K562 (cell line): ENCODE data around the gene CSDE1. TPM values are rescaled to one million over a fixed set of nuclear protein-coding genes. Genes with fewer than 3 reads are reported as not detected.
A peak's percentile ranks its signal among the peaks of the same experiment; 100 is the strongest.

Source experiments
- ATF7 ChIP-seq: fragments of 450-650 bp; IDR thresholded peaks from 2 replicates; pipeline ENCODE4 v1.7.1; 2014; ENCODE audit warnings: mild to moderate bottlenecking, moderate library complexity
- CBX5 ChIP-seq: IDR thresholded peaks from 2 replicates; pipeline ENCODE4 v1.6.1; 2014; ENCODE audit warnings: low read depth, borderline replicate concordance
- CC2D1A ChIP-seq: fragments of 450-650 bp; IDR thresholded peaks from 2 replicates; pipeline ENCODE4 v1.6.1; 2017; ENCODE audit warnings: mild to moderate bottlenecking
- COPS2 ChIP-seq: fragments of 450-650 bp; conservative IDR thresholded peaks from 2 replicates; pipeline ENCODE4 v1.6.1; 2016; ENCODE audit warnings: mild to moderate bottlenecking, moderate library complexity
- CTBP1 ChIP-seq: fragments of 450-650 bp; IDR thresholded peaks from 2 replicates; pipeline ENCODE4 v1.6.1; 2016; ENCODE audit warnings: borderline replicate concordance
- FOXK2 ChIP-seq, 2 experiments: fragments of 450-650 bp; IDR thresholded peaks in 1 of 2; conservative IDR thresholded peaks in 1 of 2; 2 replicates each; pipeline ENCODE4 v1.6.1; 2016; ENCODE audit warnings: low read depth in 2 of 2, mild to moderate bottlenecking in 1 of 2
- GABPA ChIP-seq: fragments of 200-800 bp; sonication (Bioruptor generic); conservative IDR thresholded peaks from 2 replicates; pipeline ENCODE4 v1.6.1; 2016; ENCODE audit warnings: low read depth, missing genetic modification characterization, missing compliant biosample characterization
- GATA2 ChIP-seq: sonication (generic); formaldehyde crosslinking; IDR thresholded peaks from 2 replicates; pipeline ENCODE4 v1.4.0; 2020; ENCODE audit warnings: mild to moderate bottlenecking, missing genetic modification reagents
- HDAC2 ChIP-seq: fragments of 450-650 bp; IDR thresholded peaks from 2 replicates; pipeline ENCODE4 v1.6.1; 2016; ENCODE audit warnings: mild to moderate bottlenecking
- JUNB ChIP-seq: fragments of 450-650 bp; formaldehyde crosslinking; conservative IDR thresholded peaks from 2 replicates; pipeline ENCODE4 v1.4.0; 2020; ENCODE audit warnings: mild to moderate bottlenecking
- KAT8 ChIP-seq: fragments of 450-650 bp; IDR thresholded peaks from 2 replicates; pipeline ENCODE4 v1.6.1; 2016; ENCODE audit warnings: low read depth, mild to moderate bottlenecking
- LEF1 ChIP-seq: fragments of 450-650 bp; IDR thresholded peaks from 2 replicates; pipeline ENCODE4 v1.6.1; 2016; ENCODE audit warnings: mild to moderate bottlenecking
- NBN ChIP-seq: fragments of 450-650 bp; IDR thresholded peaks from 2 replicates; pipeline ENCODE4 v1.6.1; 2016; ENCODE audit warnings: low read depth, mild to moderate bottlenecking
- NFE2L1 ChIP-seq: fragments of 450-650 bp; IDR thresholded peaks from 2 replicates; pipeline ENCODE4 v1.6.1; 2016; ENCODE audit warnings: missing genetic modification characterization, low read depth, mild to moderate bottlenecking, missing compliant biosample characterization, moderate library complexity, borderline replicate concordance
- NFIX ChIP-seq: fragments of 250-450 bp; sonication (Bioruptor Pico); IDR thresholded peaks from 2 replicates; pipeline ENCODE4 v1.4.0; 2020; ENCODE audit warnings: low read depth, mild to moderate bottlenecking, moderate library complexity
- NR2F6 ChIP-seq: fragments of 450-650 bp; formaldehyde crosslinking; IDR thresholded peaks from 2 replicates; pipeline ENCODE4 v1.4.0; 2020; ENCODE audit warnings: mild to moderate bottlenecking
- NR4A1 ChIP-seq, 2 experiments: fragments of 250-450 bp in 1 of 2; fragments of 450-650 bp in 1 of 2; sonication (Bioruptor Pico) in 1 of 2; IDR thresholded peaks; 2 replicates each; pipeline versions ENCODE4 v1.4.0 to v1.6.1; 2016 to 2020; ENCODE audit warnings: mild to moderate bottlenecking in 2 of 2, missing compliant biosample characterization in 1 of 2, missing genetic modification characterization in 1 of 2, moderate library complexity in 1 of 2
- POLR2AphosphoS2 ChIP-seq: IDR thresholded peaks from 2 replicates; pipeline ENCODE4 v1.6.1; 2012; ENCODE audit warnings: low read length, improper control_type of control experiment
- RBM15 ChIP-seq: fragments of 200-400 bp; formaldehyde crosslinking; IDR thresholded peaks from 2 replicates; pipeline ENCODE4 v1.6.1; 2018; ENCODE audit warnings: mild to moderate bottlenecking, low read length, moderate library complexity; ENCODE audit not compliant: insufficient read depth
- RNF2 ChIP-seq: sonication (generic); IDR thresholded peaks from 2 replicates; pipeline ENCODE4 v1.6.1; 2016
- RUNX1 ChIP-seq: sonication (generic); IDR thresholded peaks from 2 replicates; pipeline ENCODE4 v1.6.1; 2016; ENCODE audit warnings: antibody characterized with exemption, low read depth
- SNRNP70 ChIP-seq: fragments of 200-400 bp; formaldehyde crosslinking; optimal IDR thresholded peaks from 2 replicates; pipeline ENCODE3; 2017; ENCODE audit warnings: low read depth, low read length
- SREBF1 ChIP-seq: fragments of 150-350 bp; IDR thresholded peaks from 2 replicates; pipeline ENCODE4 v1.6.1; 2014; ENCODE audit warnings: antibody characterized with exemption, low read depth, low read length, borderline replicate concordance
- STAT5A ChIP-seq: IDR thresholded peaks from 2 replicates; pipeline ENCODE4 v1.6.1; 2012; ENCODE audit warnings: low read length, inconsistent platforms, borderline replicate concordance
- TAF9B ChIP-seq: fragments of 450-650 bp; IDR thresholded peaks from 2 replicates; pipeline ENCODE4 v1.6.1; 2018; ENCODE audit warnings: mild to moderate bottlenecking; ENCODE audit not compliant: partially characterized antibody
- TEAD1 ChIP-seq, 2 experiments: fragments of 450-650 bp in 1 of 2; sonication (generic) in 1 of 2; formaldehyde crosslinking; IDR thresholded peaks; 2 replicates each; pipeline versions ENCODE4 v1.4.0 to v1.8.0; 2020 to 2022; ENCODE audit warnings: mild to moderate bottlenecking in 2 of 2, missing genetic modification reagents in 1 of 2
- U2AF2 ChIP-seq: fragments of 200-400 bp; formaldehyde crosslinking; optimal IDR thresholded peaks from 2 replicates; pipeline ENCODE3; 2017; ENCODE audit warnings: low read depth, mild to moderate bottlenecking, low read length
- ZC3H11A ChIP-seq: IDR thresholded peaks from 2 replicates; pipeline ENCODE4 v1.6.1; 2012; ENCODE audit warnings: low read depth, low read length, improper control_type of control experiment
- ZNF124 ChIP-seq: sonication (generic); formaldehyde crosslinking; IDR thresholded peaks from 2 replicates; pipeline ENCODE4 v1.8.1; 2022; ENCODE audit warnings: missing genetic modification reagents
- ZNF764 ChIP-seq: fragments of 250-450 bp; sonication (Bioruptor Pico); IDR thresholded peaks from 2 replicates; pipeline ENCODE4 v1.4.0; 2020; ENCODE audit warnings: low read depth, mild to moderate bottlenecking, moderate library complexity
- ZSCAN32 ChIP-seq: fragments of 450-650 bp; formaldehyde crosslinking; IDR thresholded peaks from 2 replicates; pipeline ENCODE4 v1.4.0; 2020; ENCODE audit warnings: mild to moderate bottlenecking, moderate library complexity
- polyA plus RNA-seq, 8 experiments: library from polyadenylated mRNA; depleted of rRNA in 4 of 8; stranded (reverse) in 5 of 8; unstranded in 3 of 8; fragments of >200 nt; fragmentation: Nextera tagmentation in 2 of 8; fragmentation: Illumina TruSeq in 1 of 8; extraction: Ambion mirVana in 2 of 8; extraction: Trizol in 1 of 8; gene quantifications; 2 replicates each; pipeline versions ENCODE4 v1.2.1 to v1.2.3, GENCODE V29; 2011 to 2014; ENCODE audit warnings: inconsistent platforms in 1 of 8, missing spikeins in 1 of 8
- total RNA-seq, 7 experiments: library from RNA; depleted of rRNA in 6 of 7; stranded (reverse); fragments of >200 nt in 6 of 7; fragmentation: Illumina TruSeq in 2 of 7; extraction: Trizol in 2 of 7; gene quantifications; 2 replicates each; pipeline versions ENCODE4 v1.2.1 to v1.2.3, GENCODE V29; 2011 to 2021; ENCODE audit warnings: low replicate concordance in 1 of 7
- TF ChIP-seq, protein P1 (sequence below): sonication (generic); formaldehyde crosslinking; IDR thresholded peaks from 2 replicates; pipeline ENCODE4 v1.8.0; 2022; ENCODE audit warnings: mild to moderate bottlenecking, missing genetic modification reagents

Gene CSDE1
- total and polyA plus RNA-seq, 9 of the 15 experiments (the other 6 are each of a cell fraction or from before 2014, with no cell fraction given): 174 to 538 (median 403) TPM

DNA sequence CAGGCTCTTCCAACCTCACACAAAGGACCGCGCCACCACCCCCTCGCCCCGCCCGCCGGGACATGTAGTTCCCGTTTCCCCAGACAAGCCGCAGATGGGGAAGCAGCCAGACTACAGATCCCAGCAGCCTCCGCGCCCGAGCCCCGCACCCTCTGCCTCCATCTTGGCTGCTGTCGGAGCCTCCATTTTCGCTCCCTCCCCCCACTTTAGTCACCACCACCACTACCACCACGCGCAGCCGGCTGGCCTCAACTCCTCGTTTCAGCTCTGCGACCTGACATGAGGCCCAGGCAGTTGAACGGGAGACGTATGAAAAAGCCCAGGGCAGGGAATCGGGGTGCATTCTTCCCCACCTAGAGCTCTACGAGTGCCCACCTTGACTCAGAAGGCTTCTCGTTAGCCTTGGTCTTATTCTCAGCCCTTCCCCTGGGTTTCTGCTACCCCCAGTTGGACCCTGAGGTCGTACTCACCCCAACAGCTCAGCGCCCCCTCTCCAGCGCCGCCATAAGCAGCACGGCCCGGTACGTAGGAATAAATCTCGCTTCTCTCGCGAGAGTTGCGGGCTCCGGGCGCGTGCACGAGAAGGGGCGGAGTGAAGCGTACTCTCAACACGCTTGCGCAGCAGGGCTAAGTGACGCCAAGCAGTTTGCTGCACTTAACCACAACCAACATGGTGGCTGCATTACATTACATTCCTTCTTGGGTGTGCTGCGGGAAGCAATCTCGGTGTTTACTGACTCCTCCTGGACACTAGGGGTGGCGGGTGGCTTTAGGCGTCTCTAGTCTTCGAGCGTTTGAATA, at the start of gene CSDE1 (continued):
- TF ChIP-seq RBM15 (no peak), NBN (peak; percentile 82; the same call in 1 of the 2 replicates), ZNF764 (peak; percentile 96), JUNB (no peak), ZC3H11A (peak; percentile 81; the same call in 1 of the 2 replicates), ATF7 (peak; percentile 90), NR2F6 (0 out of 2 replicates have a peak, but pooled peaks have one; percentile 82), NFIX (CRISPR knock-in tag) (no peak; the same call in 1 of the 2 replicates), RUNX1 (peak; percentile 86), POLR2AphosphoS2 (peak; percentile 82; the same call in 1 of the 2 replicates), KAT8 (peak; percentile 93), TAF9B (peak; percentile 98), CTBP1 (peak; percentile 69), RNF2 (no peak), CC2D1A (peak; percentile 81), NFE2L1 (tag) (no peak), ZNF124 (CRISPR knock-in tag) (no peak), SREBF1 (0 out of 2 replicates have a peak, but pooled peaks have one; percentile 25), NR4A1 (CRISPR knock-in tag; IDR thresholded peaks at IDR 0.05) (peak; percentile 88; the same call in 1 of the 2 replicates), NR4A1 (tag; IDR thresholded peaks at IDR 0.05) (peak; percentile 88), LEF1 (peak; percentile 37; the same call in 1 of the 2 replicates), HDAC2 (peak; percentile 35), ZSCAN32 (CRISPR knock-in tag) (0 out of 2 replicates have a peak, but pooled peaks have one; percentile 14), STAT5A (peak; percentile 39; the same call in 1 of the 2 replicates), FOXK2 (conservative IDR thresholded peaks at IDR 0.05 in 1 of 2, IDR thresholded peaks at IDR 0.05 in 1 of 2; ENCODE audit: low read depth in 2 of 2) (peak; percentile 93 to 94), GATA2 (CRISPR knock-in tag) (no peak), SNRNP70 (no peak), TEAD1 (CRISPR knock-in tag; IDR thresholded peaks at IDR 0.05) (peak; percentile 76 to 95; a peak in 3 of 4 replicates), COPS2 (no peak), GABPA (tag) (0 out of 2 replicates have a peak, but pooled peaks have one; percentile 37), U2AF2 (no peak), CBX5 (peak; percentile 17; the same call in 1 of the 2 replicates)
- TF ChIP-seq, protein P1, sequence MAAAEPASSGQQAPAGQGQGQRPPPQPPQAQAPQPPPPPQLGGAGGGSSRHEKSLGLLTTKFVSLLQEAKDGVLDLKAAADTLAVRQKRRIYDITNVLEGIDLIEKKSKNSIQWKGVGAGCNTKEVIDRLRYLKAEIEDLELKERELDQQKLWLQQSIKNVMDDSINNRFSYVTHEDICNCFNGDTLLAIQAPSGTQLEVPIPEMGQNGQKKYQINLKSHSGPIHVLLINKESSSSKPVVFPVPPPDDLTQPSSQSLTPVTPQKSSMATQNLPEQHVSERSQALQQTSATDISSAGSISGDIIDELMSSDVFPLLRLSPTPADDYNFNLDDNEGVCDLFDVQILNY: 0 out of 2 replicates have a peak, but pooled peaks have one; percentile 55
